Hepatocyte (in vitro differentiated cells): Measurements from ENCODE around the gene FAM222A.

Experiments used
- CTCF ChIP-seq: fragments of 200-600 bp; sonication (generic); IDR thresholded peaks from 2 replicates; pipeline ENCODE4 v1.5.1; 2016; ENCODE audit warnings: antibody characterized with exemption, mild to moderate bottlenecking; ENCODE audit not compliant: poor library complexity
- EZH2 ChIP-seq: fragments of 200-600 bp; sonication (generic); IDR thresholded peaks from 2 replicates; pipeline ENCODE4 v1.6.1; 2016; ENCODE audit warnings: antibody characterized with exemption, mild to moderate bottlenecking, borderline replicate concordance

- TF ChIP-seq CTCF (no peak), EZH2 (no peak)
Observed at GRCh38 chr12:109677279-109677691, 36.3 kb upstream of the FAM222A start.
